C4-2B (cell line): ENCODE measurements around the gene VCX3B.
"Not testable (repeated sequence)": the region's sequence is repeated elsewhere in the genome, so short reads cannot be mapped to it uniquely, and the experiment has no call there.

Experiments
- H3K27ac ChIP-seq: fragments of 450-650 bp; 2 replicates; pipeline ENCODE4 v1.5.1; 2017
- CTCF ChIP-seq: fragments of 450-650 bp; conservative IDR thresholded peaks from 2 replicates; pipeline ENCODE4 v1.5.1; 2017; ENCODE audit warnings: mild to moderate bottlenecking
- ZFX ChIP-seq: fragments of 450-650 bp; IDR thresholded peaks from 2 replicates; pipeline ENCODE4 v1.6.1; 2017

Gene VCX3B

GRCh38 chrX:8447368-8447767, 17.3 kb upstream of the VCX3B start:
- no peak for TF ChIP-seq CTCF
- TF ChIP-seq ZFX: no peak

GRCh38 chrX:8452343-8452742, 12.3 kb upstream of the VCX3B start:
- not testable (repeated sequence) for H3K27ac ChIP-seq

More at GRCh38 chrX:8447368-8447767, 17.3 kb upstream of the VCX3B start:
- no peak overlapping the region for H3K27ac ChIP-seq

- no peak for TF ChIP-seq CTCF
- TF ChIP-seq ZFX: no peak
- H3K27ac ChIP-seq: no peak overlapping the region
Measured at GRCh38 chrX:8453611-8454010, 11.0 kb upstream of the VCX3B start.

GRCh38 chrX:8455557-8455956, 9.1 kb upstream of the VCX3B start:
- no peak overlapping the region for H3K27ac ChIP-seq
- TF ChIP-seq ZFX (no peak), CTCF (peak; percentile 18)

GRCh38 chrX:8462488-8462887, 2.1 kb upstream of the VCX3B start:
- no peak for TF ChIP-seq CTCF
- no peak for TF ChIP-seq ZFX
- H3K27ac ChIP-seq: no peak overlapping the region

GRCh38 chrX:8484360-8484949, 19.8 kb downstream of the VCX3B start:
- TF ChIP-seq ZFX (no peak), CTCF (no peak)
- no peak overlapping the region for H3K27ac ChIP-seq

GRCh38 chrX:8495036-8495435, 30.4 kb downstream of the VCX3B start:
- H3K27ac ChIP-seq: not testable (repeated sequence)

GRCh38 chrX:8500203-8500602, 35.6 kb downstream of the VCX3B start:
- TF ChIP-seq ZFX (no peak), CTCF (no peak)
- no peak overlapping the region for H3K27ac ChIP-seq

GRCh38 chrX:8502101-8502500, 37.5 kb downstream of the VCX3B start:
- not testable (repeated sequence) for H3K27ac ChIP-seq
